ENCODE measurements around the gene ZFPM1.

Gene ZFPM1

GRCh38 chr16:88549671-88550245, 96.7 kb downstream of the ZFPM1 start:
- DNase-seq: no peak

- no peak for DNase-seq
These were observed 97.2 kb downstream of the ZFPM1 start for GRCh38 chr16:88550246-88550661.

- DNase-seq: no peak
These were observed 99.1 kb downstream of the ZFPM1 start for GRCh38 chr16:88552166-88552565.

GRCh38 chr16:88552815-88553214, 99.7 kb downstream of the ZFPM1 start:
- no peak for DNase-seq

- DNase-seq: no peak
These were observed 100.7 kb downstream of the ZFPM1 start for GRCh38 chr16:88553739-88554138.

- DNase-seq: no peak
These were observed 101.7 kb downstream of the ZFPM1 start for GRCh38 chr16:88554711-88555264.

- no peak for DNase-seq
These were observed 103.4 kb downstream of the ZFPM1 start for GRCh38 chr16:88556294-88556988.

GRCh38 chr16:88558457-88559442, 105.7 kb downstream of the ZFPM1 start:
- no peak for DNase-seq

- no peak for DNase-seq
These were observed 107.8 kb downstream of the ZFPM1 start for GRCh38 chr16:88560714-88561484.

- DNase-seq: peak in 1 of 2 experiments; percentile 12
These were observed 108.6 kb downstream of the ZFPM1 start for GRCh38 chr16:88561485-88562359.

GRCh38 chr16:88566158-88566557, 113.1 kb downstream of the ZFPM1 start:
- no peak for DNase-seq

GRCh38 chr16:88568710-88569613, 115.9 kb downstream of the ZFPM1 start:
- no peak for DNase-seq

- no peak for DNase-seq
These were observed 116.5 kb downstream of the ZFPM1 start for GRCh38 chr16:88569614-88569984.

GRCh38 chr16:88569985-88570690, 117.1 kb downstream of the ZFPM1 start, which contains the start of gene ZC3H18:
Gene ZC3H18 (plus strand): TSS chr16:88570403. CDS start chr16:88577124, 6,721 bp downstream.
- peak in 1 of 2 experiments; percentile 70 for DNase-seq

GRCh38 chr16:88570691-88571092, 117.6 kb downstream of the ZFPM1 start:
- DNase-seq: no peak

GRCh38 chr16:88575251-88575650, 122.2 kb downstream of the ZFPM1 start:
- DNase-seq: no peak

GRCh38 chr16:88576307-88576706, 123.2 kb downstream of the ZFPM1 start:
- no peak for DNase-seq

GRCh38 chr16:88577166-88577565, 124.1 kb downstream of the ZFPM1 start:
- DNase-seq: no peak
